K562 (cell line): ENCODE data around the gene WDR20. TPM values are rescaled to one million over a fixed set of nuclear protein-coding genes. Genes with fewer than 3 reads are reported as not detected.

Experiments used
- ATAC-seq: fragments of 200-7000 bp; cut with Tn5 transposase; 3 replicates; pipeline ENCODE4 v1.9.1; 2020; ENCODE audit warnings: moderate library complexity
- BruUV-seq: library from RNA; stranded (reverse); fragments of 400-500 nt; replicated peaks from 2 replicates; lab custom pipeline; 2021; lab: Mats Ljungman, UMichigan
- CTCF ChIA-PET: fragments of 300-600 bp; formaldehyde crosslinking; extraction: SDS; loops from one replicate; lab custom pipeline; 2021; ENCODE audit warnings: low intra/inter-chr PET ratio; lab: Yijun Ruan, JAX
- POLR2A ChIA-PET: fragments of 300-600, 350-650 bp; sonication (Branson Sonifier 250); formaldehyde crosslinking; extraction: SDS; loops from one replicate; lab custom pipeline; 2021; ENCODE audit warnings: antibody characterized with exemption, inconsistent platforms; lab: Yijun Ruan, JAX
- DNase-seq, 4 experiments: peaks; one replicate each; pipeline versions ENCODE4 v3.0.0 to v3.0.0-alpha.2; 2011 to 2018; ENCODE audit warnings: low spot score in 3 of 4, mixed read lengths in 3 of 4; ENCODE audit errors: extremely low read depth in 1 of 4
- FAIRE-seq: peaks from 2 replicates; lab custom pipeline; 2011; peaks lifted over from hg19 to GRCh38; lab: Jason Lieb, UNC
- H2AFZ ChIP-seq: 2 replicates; pipeline ENCODE4 v1.6.0; 2011; ENCODE audit warnings: low read depth, low read length, control low read depth, inconsistent platforms
- H3K27ac ChIP-seq: fragments of 200-600 bp; 3 replicates; pipeline ENCODE4 v1.8.0; 2011; ENCODE audit warnings: low read depth, mild to moderate bottlenecking, control low read depth, inconsistent platforms, low read length, moderate library complexity, mixed read lengths; ENCODE audit errors: extremely low read depth
- H3K27me3 ChIP-seq, 2 experiments: fragments of 300-600 bp in 1 of 2; 2 replicates in 1 of 2; 3 replicates in 1 of 2; pipeline versions ENCODE4 v1.6.0 to v1.8.0; 2011; ENCODE audit warnings: inconsistent platforms in 2 of 2, low read length in 2 of 2, mild to moderate bottlenecking in 1 of 2, mixed read lengths in 1 of 2, moderate library complexity in 1 of 2; ENCODE audit not compliant: control insufficient read depth in 2 of 2, insufficient read depth in 2 of 2
- H3K36me3 ChIP-seq: fragments of 300-600 bp; 3 replicates; pipeline ENCODE4 v1.8.0; 2011; ENCODE audit warnings: mild to moderate bottlenecking, low read length, inconsistent platforms; ENCODE audit not compliant: control insufficient read depth, insufficient read depth
- H3K4me1 ChIP-seq, 2 experiments: fragments of 200-600 bp in 1 of 2; replicated peaks in 1 of 2; 2 replicates in 1 of 2; 3 replicates in 1 of 2; pipeline versions ENCODE4 v1.5.1 to v1.8.0; 2011; ENCODE audit warnings: inconsistent platforms in 2 of 2, low read length in 2 of 2, mild to moderate bottlenecking in 1 of 2, mixed read lengths in 1 of 2, moderate library complexity in 1 of 2; ENCODE audit not compliant: control insufficient read depth in 2 of 2, insufficient read depth in 2 of 2
- H3K4me2 ChIP-seq: 2 replicates; pipeline ENCODE4 v1.6.1; 2011; ENCODE audit warnings: low read length, control low read depth, inconsistent platforms, mixed read lengths; ENCODE audit not compliant: insufficient read depth
- H3K4me3 ChIP-seq: fragments of 200-600 bp; sonication (generic), shearing (Covaris generic); 2 replicates; pipeline ENCODE4 v1.5.1; 2016; ENCODE audit warnings: control low read depth, inconsistent platforms
- H3K79me2 ChIP-seq: fragments of 200-600 bp; 3 replicates; pipeline ENCODE4 v1.8.0; 2011; ENCODE audit warnings: low read length, inconsistent platforms; ENCODE audit not compliant: control insufficient read depth, insufficient read depth
- H3K9ac ChIP-seq, 2 experiments: 2 replicates each; pipeline versions ENCODE4 v1.6.0 to v1.6.1; 2011; ENCODE audit warnings: low read depth in 2 of 2, low read length in 2 of 2, control low read depth in 1 of 2, inconsistent platforms in 1 of 2, mild to moderate bottlenecking in 1 of 2, mixed read lengths in 1 of 2; ENCODE audit not compliant: insufficient read depth in 1 of 2
- H3K9me1 ChIP-seq: one replicate; pipeline ENCODE4 v1.6.0; 2011; ENCODE audit warnings: inconsistent platforms, mild to moderate bottlenecking, low read length, moderate library complexity; ENCODE audit not compliant: control insufficient read depth, insufficient read depth
- H3K9me3 ChIP-seq: replicated peaks from 2 replicates; pipeline ENCODE4 v1.5.1; 2011; ENCODE audit warnings: low read depth, low read length, inconsistent platforms; ENCODE audit not compliant: control insufficient read depth, insufficient read depth
- H4K20me1 ChIP-seq: replicated peaks from 2 replicates; pipeline ENCODE4 v1.6.1; 2011; ENCODE audit warnings: low read length, inconsistent platforms, mixed read lengths; ENCODE audit not compliant: control insufficient read depth, insufficient read depth
- CBFA2T3 ChIP-seq: fragments of 450-650 bp; IDR thresholded peaks from 2 replicates; pipeline ENCODE4 v1.6.1; 2017
- ELF4 ChIP-seq: fragments of 450-650 bp; formaldehyde crosslinking; IDR thresholded peaks from 2 replicates; pipeline ENCODE4 v1.4.0; 2022; ENCODE audit warnings: missing genetic modification characterization
- ETV6 ChIP-seq, 3 experiments: fragments of 150-350 bp in 1 of 3; sonication (generic) in 1 of 3; formaldehyde crosslinking in 1 of 3; IDR thresholded peaks; 2 replicates each; pipeline versions ENCODE4 v1.6.1 to v1.8.0; 2014 to 2022; ENCODE audit warnings: borderline replicate concordance in 2 of 3, low read depth in 2 of 3, antibody characterized with exemption in 1 of 3, low read length in 1 of 3, mild to moderate bottlenecking in 1 of 3, missing genetic modification reagents in 1 of 3
- FOXJ3 ChIP-seq: sonication (generic); formaldehyde crosslinking; IDR thresholded peaks from 2 replicates; pipeline ENCODE4 v1.4.0; 2020; ENCODE audit warnings: mild to moderate bottlenecking, missing genetic modification reagents
- HBP1 ChIP-seq: fragments of 450-650 bp; formaldehyde crosslinking; IDR thresholded peaks from 2 replicates; pipeline ENCODE4 v1.4.0; 2022; ENCODE audit warnings: missing genetic modification characterization
- HMBOX1 ChIP-seq: sonication (generic); IDR thresholded peaks from 2 replicates; pipeline ENCODE4 v1.6.1; 2016
- HSF4 ChIP-seq: fragments of 250-450 bp; sonication (Bioruptor Pico); IDR thresholded peaks from 2 replicates; pipeline ENCODE4 v2.1.2; 2022; ENCODE audit warnings: mild to moderate bottlenecking, moderate library complexity, borderline replicate concordance
- NONO ChIP-seq, 2 experiments: fragments of 200-400 bp in 1 of 2; fragments of 450-650 bp in 1 of 2; formaldehyde crosslinking in 1 of 2; IDR thresholded peaks; 2 replicates each; pipeline ENCODE4 v1.6.1; 2017; ENCODE audit warnings: low read depth in 2 of 2, mild to moderate bottlenecking in 2 of 2, moderate library complexity in 2 of 2, low read length in 1 of 2
- POLR2AphosphoS5 ChIP-seq: IDR thresholded peaks from 2 replicates; pipeline ENCODE4 v1.6.1; 2011; ENCODE audit warnings: mild to moderate bottlenecking, low read depth, low read length, moderate library complexity; ENCODE audit not compliant: control insufficient read depth, insufficient read depth
- SNAPC5 ChIP-seq: fragments of 250-450 bp; sonication (Bioruptor Pico); IDR thresholded peaks from 2 replicates; pipeline ENCODE4 v1.8.0; 2021; ENCODE audit warnings: moderate library complexity, mild to moderate bottlenecking, inconsistent platforms
- SRF ChIP-seq, 2 experiments: fragments of 250-450, 450-650 bp in 1 of 2; sonication (Bioruptor Pico) in 1 of 2; sonication (generic) in 1 of 2; formaldehyde crosslinking; IDR thresholded peaks; 2 replicates each; pipeline versions ENCODE4 v1.5.0 to v1.5.1; 2020 to 2022; ENCODE audit warnings: mild to moderate bottlenecking in 1 of 2, missing genetic modification reagents in 1 of 2
- TCFL5 ChIP-seq: fragments of 250-450 bp; sonication (Bioruptor Pico); conservative IDR thresholded peaks from 2 replicates; pipeline ENCODE4 v1.6.1; 2021; ENCODE audit warnings: mild to moderate bottlenecking, moderate library complexity, matching md5 sums
- YBX1 ChIP-seq: fragments of 450-650 bp; IDR thresholded peaks from 2 replicates; pipeline ENCODE4 v1.7.1; 2016; ENCODE audit warnings: mild to moderate bottlenecking
- ZC3H8 ChIP-seq: fragments of 450-650 bp; IDR thresholded peaks from 2 replicates; pipeline ENCODE4 v1.6.1; 2017
- ZNF431 ChIP-seq: sonication (generic); formaldehyde crosslinking; IDR thresholded peaks from 2 replicates; pipeline ENCODE4 v1.8.0; 2022; ENCODE audit warnings: mild to moderate bottlenecking, missing genetic modification reagents
- ZNF707 ChIP-seq: fragments of 250-450 bp; sonication (Bioruptor Pico); conservative IDR thresholded peaks from 2 replicates; pipeline ENCODE4 v1.8.0; 2022; ENCODE audit warnings: inconsistent platforms, mild to moderate bottlenecking, moderate library complexity
- ZNF785 ChIP-seq: fragments of 250-450 bp; sonication (Bioruptor Pico); IDR thresholded peaks from 2 replicates; pipeline ENCODE4 v1.4.0; 2020; ENCODE audit warnings: mild to moderate bottlenecking
- WGBS: fragments of 100-300 bp; shearing (Covaris generic); methylation state at CpG from one replicate; pipeline ENCODE4 v1.1.6; 2016; ENCODE audit warnings: low coverage, mixed read lengths; ENCODE audit not compliant: insufficient coverage; ENCODE audit errors: missing lambda C conversion rate; 5-methylcytosine and 5-hydroxymethylcytosine counted together
- in situ Hi-C: fragments of 300-500 bp; cut with MboI; formaldehyde crosslinking; loops from 4 replicates; pipeline ENCODE4 v1.15.0; 2018; ENCODE audit warnings: inconsistent platforms, mixed read lengths
- intact Hi-C: fragments of 100-400 bp; cut with micrococcal nuclease; formaldehyde crosslinking; loops from 2 replicates; pipeline ENCODE4 v1.14.2; 2022
- polyA plus RNA-seq, 8 experiments: library from polyadenylated mRNA; depleted of rRNA in 4 of 8; stranded (reverse) in 5 of 8; unstranded in 3 of 8; fragments of >200 nt; fragmentation: Nextera tagmentation in 2 of 8; fragmentation: Illumina TruSeq in 1 of 8; extraction: Ambion mirVana in 2 of 8; extraction: Trizol in 1 of 8; gene quantifications; 2 replicates each; pipeline versions ENCODE4 v1.2.1 to v1.2.3, GENCODE V29; 2011 to 2014; ENCODE audit warnings: inconsistent platforms in 1 of 8, missing spikeins in 1 of 8
- total RNA-seq, 7 experiments: library from RNA; depleted of rRNA in 6 of 7; stranded (reverse); fragments of >200 nt in 6 of 7; fragmentation: Illumina TruSeq in 2 of 7; extraction: Trizol in 2 of 7; gene quantifications; 2 replicates each; pipeline versions ENCODE4 v1.2.1 to v1.2.3, GENCODE V29; 2011 to 2021; ENCODE audit warnings: low replicate concordance in 1 of 7
- TF ChIP-seq, protein P1 (sequence below): fragments of 250-450 bp; sonication (Bioruptor Pico); IDR thresholded peaks from 2 replicates; pipeline ENCODE4 v1.8.0; 2021; ENCODE audit warnings: mild to moderate bottlenecking, moderate library complexity

The WDR20 gene
- total and polyA plus RNA-seq, 9 of the 15 experiments (the other 6 are each of a cell fraction or from before 2014, with no cell fraction given) = 7.0 to 15.3 (median 11.8) TPM

- WGBS = 38% methylated on average over 1 of the region's 1 CpG
- in situ Hi-C loops (no loop called here), intact Hi-C loops (no loop called here)
- Histone ChIP-seq H3K27ac (no peak overlapping the region), H3K4me1 (peaks cover 0 to 5% of the 10 kb centered on the region in 2 experiments; a peak in 3 of 5 replicates), H3K9ac (no peak overlapping the region), H4K20me1 (no peaks in the 10 kb centered on the region), H2AFZ (no peak overlapping the region), H3K36me3 (no peaks in the 10 kb centered on the region), H3K4me2 (no peak overlapping the region), H3K9me3 (no peaks in the 10 kb centered on the region), H3K9me1 (no peaks in the 10 kb centered on the region), H3K27me3 (no peaks in the 10 kb centered on the region), H3K4me3 (no peak overlapping the region), H3K79me2 (no peaks in the 10 kb centered on the region)
- no peak for DNase-seq
- TF ChIP-seq, protein P1, sequence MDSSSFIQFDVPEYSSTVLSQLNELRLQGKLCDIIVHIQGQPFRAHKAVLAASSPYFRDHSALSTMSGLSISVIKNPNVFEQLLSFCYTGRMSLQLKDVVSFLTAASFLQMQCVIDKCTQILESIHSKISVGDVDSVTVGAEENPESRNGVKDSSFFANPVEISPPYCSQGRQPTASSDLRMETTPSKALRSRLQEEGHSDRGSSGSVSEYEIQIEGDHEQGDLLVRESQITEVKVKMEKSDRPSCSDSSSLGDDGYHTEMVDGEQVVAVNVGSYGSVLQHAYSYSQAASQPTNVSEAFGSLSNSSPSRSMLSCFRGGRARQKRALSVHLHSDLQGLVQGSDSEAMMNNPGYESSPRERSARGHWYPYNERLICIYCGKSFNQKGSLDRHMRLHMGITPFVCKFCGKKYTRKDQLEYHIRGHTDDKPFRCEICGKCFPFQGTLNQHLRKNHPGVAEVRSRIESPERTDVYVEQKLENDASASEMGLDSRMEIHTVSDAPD (CRISPR knock-in tag) = no peak
- TF ChIP-seq TCFL5 (CRISPR knock-in tag) = no peak
- TF ChIP-seq HSF4 (CRISPR knock-in tag) = no peak
- no peak for TF ChIP-seq SNAPC5 (CRISPR knock-in tag)
- TF ChIP-seq NONO (IDR thresholded peaks at IDR 0.05; ENCODE audit: low read depth in 2 of 2, low read length in 1 of 2) = no peak
- no peak for TF ChIP-seq HMBOX1
- no peak for TF ChIP-seq POLR2AphosphoS5
- no peak for TF ChIP-seq ZC3H8
- TF ChIP-seq ZNF431 = no peak
- no peak for TF ChIP-seq CBFA2T3
- no peak for TF ChIP-seq SRF (CRISPR knock-in tag; IDR thresholded peaks at IDR 0.05)
- TF ChIP-seq YBX1 = no peak
- no peak for TF ChIP-seq FOXJ3 (CRISPR knock-in tag)
- TF ChIP-seq ZNF707 (CRISPR knock-in tag) = no peak
- no peak for TF ChIP-seq ETV6 (IDR thresholded peaks at IDR 0.05; ENCODE audit: borderline replicate concordance in 1 of 2, low read depth in 2 of 2, low read length in 1 of 2)
- TF ChIP-seq ETV6 (CRISPR knock-in tag; IDR thresholded peaks at IDR 0.05; ENCODE audit: borderline replicate concordance) = no peak
- no peak for TF ChIP-seq HBP1 (CRISPR knock-in tag)
- no peak for TF ChIP-seq ELF4 (CRISPR knock-in tag)
- TF ChIP-seq ZNF785 (CRISPR knock-in tag) = no peak
- ChIA-PET CTCF (no interaction called here), POLR2A (no interaction called here)
- BruUV-seq = no TSS peak
- no peak for FAIRE-seq
- ATAC-seq = no peak
Measured at GRCh38 chr14:102121567-102121966, 18.1 kb upstream of the WDR20 start.
